T-cell (primary cell): ENCODE measurements around the gene ADARB2. TPM values are rescaled to one million over a fixed set of nuclear protein-coding genes. Genes with fewer than 3 reads are reported as not detected.
"Not testable (repeated sequence)": the region's sequence is repeated elsewhere in the genome, so short reads cannot be mapped to it uniquely, and the experiment has no call there.

ENCODE experiments used
- ATAC-seq, 4 experiments: fragments of 200-7000 bp in 3 of 4; fragments of 150-1000 bp in 1 of 4; cut with Tn5 transposase; replicated peaks in 1 of 4; 1 replicate in 3 of 4; 2 replicates in 1 of 4; pipeline ENCODE4 v1.10.0; 2021; ENCODE audit warnings: moderate library complexity in 3 of 4, mild to moderate bottlenecking in 2 of 4, moderate number of reproducible peaks in 1 of 4
- CTCF ChIA-PET, 2 donors: fragments of 300-600 bp; sonication (Branson Sonifier 250); formaldehyde crosslinking; loops; one replicate each; lab custom pipeline; 2022; ENCODE audit warnings: antibody characterized with exemption in 2 of 2; lab: Charles Lee
- POLR2A ChIA-PET, 2 donors: fragments of 300-600 bp; sonication (Branson Sonifier 250); formaldehyde crosslinking; loops; one replicate each; lab custom pipeline; 2022; ENCODE audit warnings: antibody characterized with exemption in 2 of 2; lab: Charles Lee
- DNase-seq, 35 experiments: peaks; one replicate each; pipeline versions ENCODE4 v3.0.0 to v3.0.0-alpha.2; 2013 to 2023
- H3K27ac ChIP-seq: one replicate; pipeline ENCODE4 v1.5.1; 2013; ENCODE audit warnings: low read length
- H3K27me3 ChIP-seq, 2 experiments: replicated peaks in 1 of 2; 1 replicate in 1 of 2; 2 replicates in 1 of 2; pipeline versions ENCODE4 v1.6.1 to v1.7.0; 2013; ENCODE audit warnings: low read length in 1 of 2, mixed read lengths in 1 of 2; ENCODE audit not compliant: control insufficient read depth in 2 of 2, insufficient read depth in 2 of 2; ENCODE audit errors: extremely low read depth in 1 of 2
- H3K36me3 ChIP-seq, 2 donors: 1 replicate in 1 of 2; 2 replicates in 1 of 2; pipeline versions ENCODE4 v1.6.1 to v1.7.0; 2013; ENCODE audit warnings: low read length in 1 of 2; ENCODE audit not compliant: control insufficient read depth in 2 of 2, insufficient read depth in 1 of 2; ENCODE audit errors: extremely low read depth in 1 of 2
- H3K4me1 ChIP-seq, 2 experiments: 1 replicate in 1 of 2; 2 replicates in 1 of 2; pipeline versions ENCODE4 v1.6.1 to v1.7.0; 2013; ENCODE audit warnings: low read length in 2 of 2, mixed read lengths in 1 of 2; ENCODE audit not compliant: insufficient read depth in 2 of 2, control insufficient read depth in 1 of 2; ENCODE audit errors: extremely low read depth in 1 of 2
- H3K4me3 ChIP-seq, 2 donors: 1 replicate in 1 of 2; 2 replicates in 1 of 2; pipeline versions ENCODE4 v1.5.1 to v1.7.0; 2013; ENCODE audit warnings: mild to moderate bottlenecking in 2 of 2, low read length in 1 of 2, moderate library complexity in 1 of 2; ENCODE audit not compliant: control insufficient read depth in 1 of 2; ENCODE audit errors: extremely low read depth in 1 of 2
- H3K9me3 ChIP-seq: 2 replicates; pipeline ENCODE4 v1.7.0; 2013
- H3K27ac Mint-ChIP-seq, 2 donors: one replicate each; pipeline ENCODE4 v1.8.0; 2020 to 2021; ENCODE audit warnings: mild to moderate bottlenecking in 2 of 2, mixed read lengths in 2 of 2
- H3K27me3 Mint-ChIP-seq, 2 donors: one replicate each; pipeline ENCODE4 v1.8.0; 2021 to 2022; ENCODE audit warnings: mixed read lengths in 2 of 2
- H3K36me3 Mint-ChIP-seq: one replicate; pipeline ENCODE4 v1.8.0; 2021; ENCODE audit warnings: mixed read lengths
- H3K4me1 Mint-ChIP-seq, 3 donors: one replicate each; pipeline ENCODE4 v1.8.0; 2020 to 2022; ENCODE audit warnings: mixed read lengths in 3 of 3, mild to moderate bottlenecking in 1 of 3
- H3K4me3 Mint-ChIP-seq, 3 donors: one replicate each; pipeline ENCODE4 v1.8.0; 2020 to 2022; ENCODE audit warnings: mild to moderate bottlenecking in 3 of 3, mixed read lengths in 3 of 3, moderate library complexity in 3 of 3
- H3K9me3 Mint-ChIP-seq, 3 donors: one replicate each; pipeline ENCODE4 v1.8.0; 2020 to 2022; ENCODE audit warnings: mixed read lengths in 3 of 3
- WGBS: methylation state at CpG from one replicate; pipeline ENCODE4 v1.1.5; 2013; ENCODE audit warnings: missing lambda C conversion rate; ENCODE audit not compliant: insufficient coverage; 5-methylcytosine and 5-hydroxymethylcytosine counted together
- total RNA-seq, 35 experiments: library from RNA in 6 of 35; stranded (reverse) in 6 of 35; fragments of 120-200 nt in 1 of 35; gene quantifications; one replicate each; pipeline versions ENCODE4 v1.2.1 to v1.2.4 and lab custom pipeline; 2013 to 2026

ADARB2 gene
- total RNA-seq, 5 donors from 2014 or later (not counting 1 experiment from before 2014, with no cell fraction given), result 0.07 to 4.0 (median 0.41) TPM

DNA sequence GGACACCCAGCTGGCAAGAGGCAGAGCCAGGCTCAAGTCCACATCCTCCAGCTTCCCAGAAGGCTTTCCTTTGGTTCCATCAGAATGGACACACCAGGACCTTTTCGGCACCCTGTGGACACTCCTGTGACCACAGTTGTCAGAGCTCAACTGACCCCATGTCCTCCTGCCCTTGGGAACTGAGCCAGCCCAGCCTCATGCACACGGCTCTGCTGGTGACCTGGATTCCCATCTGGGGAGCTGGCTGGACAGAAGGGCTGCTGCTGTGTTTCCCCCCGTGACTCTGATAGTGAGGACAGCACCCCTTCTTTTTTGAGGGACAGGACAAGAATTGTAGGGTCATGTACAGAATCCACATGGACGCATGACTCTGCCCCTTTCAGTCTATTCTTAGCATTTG, 392.0 kb downstream of the ADARB2 start:
- H3K4me3 ChIP-seq, result no peak overlapping the region
- H3K4me1 ChIP-seq, result no peaks in the 10 kb centered on the region
- peaks cover 0 to 17% of the 10 kb centered on the region in 2 experiments for H3K27me3 ChIP-seq
- peaks cover 3 to 5% of the 10 kb centered on the region in 2 donors for H3K27me3 Mint-ChIP-seq
- no peaks in the 10 kb centered on the region for H3K36me3 Mint-ChIP-seq
- no peak overlapping the region for H3K4me3 Mint-ChIP-seq
- H3K4me1 Mint-ChIP-seq, result no peaks in the 10 kb centered on the region
- ATAC-seq (no peak), DNase-seq (no peak)
- POLR2A ChIA-PET, result no interaction called here
- 86% methylated on average over 3 of the region's 4 CpGs for WGBS
- no peaks in the 10 kb centered on the region for H3K36me3 ChIP-seq
- H3K27ac Mint-ChIP-seq, result no peak overlapping the region
- H3K9me3 Mint-ChIP-seq, result no peaks in the 10 kb centered on the region
- no peaks in the 10 kb centered on the region for H3K9me3 ChIP-seq
- H3K27ac ChIP-seq, result no peak overlapping the region
- CTCF ChIA-PET, result no interaction called here

DNA sequence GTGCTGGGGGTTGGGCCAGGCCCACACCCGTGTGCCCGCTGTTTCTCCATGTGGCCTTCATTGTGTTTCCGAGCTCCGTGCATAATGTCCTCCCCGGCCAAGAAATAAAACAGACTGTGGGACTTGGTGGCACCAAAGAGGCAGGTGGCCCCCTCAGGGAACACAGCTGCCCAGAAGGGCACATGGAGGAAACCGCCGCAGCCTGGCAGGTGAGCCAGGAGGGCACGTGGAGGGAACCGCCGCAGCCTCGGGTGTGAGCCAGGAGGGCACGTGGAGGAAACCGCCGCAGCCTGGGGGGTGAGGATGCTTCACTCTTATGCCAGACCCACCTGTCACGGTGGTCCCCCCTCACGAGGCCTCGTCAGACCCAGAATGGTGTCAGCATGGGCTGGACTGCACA, 392.5 kb downstream of the ADARB2 start:
- no peaks in the 10 kb centered on the region for H3K36me3 ChIP-seq
- no peak overlapping the region for H3K4me3 ChIP-seq
- H3K27ac ChIP-seq, result no peak overlapping the region
- no peak overlapping the region for H3K4me3 Mint-ChIP-seq
- no peaks in the 10 kb centered on the region for H3K4me1 Mint-ChIP-seq
- no peaks in the 10 kb centered on the region for H3K9me3 Mint-ChIP-seq
- DNase-seq (no peak), ATAC-seq (peak in 1 of 4 experiments; percentile 13)
- ChIA-PET POLR2A (no interaction called here), CTCF (no interaction called here)
- H3K27ac Mint-ChIP-seq, result no peak overlapping the region
- no peaks in the 10 kb centered on the region for H3K9me3 ChIP-seq
- peaks cover 3 to 5% of the 10 kb centered on the region in 2 donors for H3K27me3 Mint-ChIP-seq
- WGBS, result 85% methylated on average over 13 of the region's 17 CpGs
- peaks cover 0 to 17% of the 10 kb centered on the region in 2 experiments for H3K27me3 ChIP-seq
- H3K4me1 ChIP-seq, result no peaks in the 10 kb centered on the region
- no peaks in the 10 kb centered on the region for H3K36me3 Mint-ChIP-seq

DNA sequence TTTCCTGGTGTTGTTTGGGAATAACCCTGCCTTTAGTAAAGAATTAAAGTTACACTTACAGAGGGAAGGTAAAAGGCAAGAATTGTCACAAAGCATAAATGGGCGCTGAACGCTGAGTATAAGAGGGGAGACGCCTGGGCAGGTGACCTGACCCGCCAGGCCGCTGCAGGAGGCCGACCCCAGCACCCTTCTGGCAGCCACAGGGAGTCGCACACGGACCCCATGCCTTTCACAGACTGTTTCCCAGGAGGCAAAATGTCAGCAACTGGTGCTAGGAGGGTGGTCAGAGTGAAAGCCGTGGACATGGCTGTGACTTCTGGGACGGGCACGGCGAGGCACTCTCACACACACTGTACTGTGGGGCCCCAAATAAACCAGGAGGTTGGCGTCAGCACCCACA, 392.9 kb downstream of the ADARB2 start:
- ChIA-PET CTCF (no interaction called here), POLR2A (no interaction called here)
- H3K9me3 ChIP-seq, result no peaks in the 10 kb centered on the region
- DNase-seq (no peak), ATAC-seq (no peak)
- 92% methylated on average over 5 of the region's 13 CpGs for WGBS
- Mint-ChIP-seq H3K27me3 (peaks cover 3 to 5% of the 10 kb centered on the region in 2 donors), H3K36me3 (no peaks in the 10 kb centered on the region), H3K4me3 (no peak overlapping the region), H3K9me3 (no peaks in the 10 kb centered on the region), H3K4me1 (no peaks in the 10 kb centered on the region), H3K27ac (no peak overlapping the region)
- H3K36me3 ChIP-seq, result no peaks in the 10 kb centered on the region
- H3K4me1 ChIP-seq, result no peaks in the 10 kb centered on the region
- peaks cover 0 to 17% of the 10 kb centered on the region in 2 experiments for H3K27me3 ChIP-seq
- no peak overlapping the region for H3K4me3 ChIP-seq
- H3K27ac ChIP-seq, result no peak overlapping the region

DNA sequence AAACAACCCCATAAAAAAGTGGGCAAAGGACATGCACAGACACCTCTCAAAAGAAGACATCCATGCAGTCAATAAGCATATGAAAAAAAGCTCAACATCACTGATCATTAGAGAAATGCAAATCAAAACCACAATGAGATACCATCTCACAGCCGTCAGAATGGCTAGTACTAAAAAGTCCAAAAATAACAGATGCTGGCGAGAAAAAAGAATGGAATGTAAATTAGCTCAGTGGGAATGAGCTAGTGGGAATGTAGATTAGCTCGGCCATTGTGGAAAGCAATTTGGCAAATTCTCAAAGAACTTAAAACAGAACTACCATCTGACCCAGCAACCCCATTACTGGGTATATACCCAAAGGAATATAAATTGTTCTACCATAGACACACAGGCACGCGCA, 394.1 kb downstream of the ADARB2 start:
- Mint-ChIP-seq H3K27me3 (peaks cover 3 to 5% of the 10 kb centered on the region in 2 donors), H3K4me1 (no peaks in the 10 kb centered on the region), H3K36me3 (no peaks in the 10 kb centered on the region), H3K4me3 (no peak overlapping the region), H3K27ac (no peak overlapping the region), H3K9me3 (no peaks in the 10 kb centered on the region)
- 60% methylated on average over 1 of the region's 5 CpGs for WGBS
- ChIA-PET POLR2A (no interaction called here), CTCF (no interaction called here)
- Histone ChIP-seq H3K9me3 (no peaks in the 10 kb centered on the region), H3K27ac (no peak overlapping the region), H3K4me3 (no peak overlapping the region), H3K4me1 (no peaks in the 10 kb centered on the region), H3K36me3 (no peaks in the 10 kb centered on the region), H3K27me3 (peaks cover 0 to 20% of the 10 kb centered on the region in 2 experiments)
- ATAC-seq (no peak), DNase-seq (no peak)

DNA sequence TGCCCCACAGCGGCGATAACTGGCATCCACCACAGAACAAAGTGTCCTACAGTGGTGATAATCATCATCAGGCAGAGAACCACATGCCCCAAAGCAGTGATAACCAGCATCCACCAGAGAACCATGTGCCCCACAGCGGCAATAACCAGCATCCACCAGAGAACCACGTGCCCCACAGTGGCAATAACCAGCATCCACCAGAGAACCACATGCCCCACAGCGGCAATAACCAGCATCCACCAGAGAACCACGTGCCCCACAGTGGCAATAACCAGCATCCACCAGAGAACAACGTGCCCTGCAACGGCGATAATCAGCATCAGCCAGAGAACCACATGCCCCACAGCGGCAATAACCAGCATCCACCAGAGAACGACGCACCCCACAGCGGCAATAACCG, 396.3 kb downstream of the ADARB2 start:
- ATAC-seq, H3K9me3 ChIP-seq, DNase-seq, H3K36me3 ChIP-seq, POLR2A ChIA-PET, H3K27me3 Mint-ChIP-seq, H3K27ac Mint-ChIP-seq, CTCF ChIA-PET, H3K36me3 Mint-ChIP-seq, H3K4me1 Mint-ChIP-seq, H3K27ac ChIP-seq, H3K4me3 ChIP-seq, H3K9me3 Mint-ChIP-seq, H3K4me1 ChIP-seq, H3K4me3 Mint-ChIP-seq: not testable (repeated sequence)
- H3K27me3 ChIP-seq, result peaks cover 0 to 12% of the 10 kb centered on the region in 2 experiments
- WGBS, result 93% methylated on average over 8 of the region's 14 CpGs

DNA sequence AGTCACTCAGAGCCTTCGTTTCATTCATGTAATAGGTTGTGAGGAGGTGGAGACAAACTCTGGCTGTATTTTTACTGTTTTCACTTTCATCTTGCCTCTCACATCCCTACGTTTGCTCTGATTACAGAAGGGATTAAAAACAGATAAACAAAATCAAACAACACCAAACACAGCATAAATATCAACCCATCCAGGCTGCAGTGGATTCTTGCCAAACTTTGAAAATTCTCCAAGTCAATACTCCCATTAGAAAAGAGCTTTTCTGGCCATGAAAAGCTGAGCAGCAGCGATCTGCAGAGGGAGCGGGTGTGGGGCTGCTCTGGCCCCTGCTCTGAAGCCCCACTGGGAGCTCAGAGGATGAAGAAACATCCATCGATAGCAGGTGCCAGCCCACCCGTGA, 397.9 kb downstream of the ADARB2 start:
- Mint-ChIP-seq H3K4me1 (no peaks in the 10 kb centered on the region), H3K27ac (no peak overlapping the region), H3K9me3 (no peaks in the 10 kb centered on the region), H3K36me3 (no peaks in the 10 kb centered on the region), H3K27me3 (peaks cover 12% of the 10 kb centered on the region in 2 donors), H3K4me3 (no peak overlapping the region)
- Histone ChIP-seq H3K4me3 (no peak overlapping the region), H3K27ac (no peak overlapping the region), H3K9me3 (no peaks in the 10 kb centered on the region), H3K36me3 (no peaks in the 10 kb centered on the region), H3K4me1 (no peaks in the 10 kb centered on the region), H3K27me3 (peaks cover 0 to 3% of the 10 kb centered on the region in 2 experiments)
- ATAC-seq, result no peak
- ChIA-PET POLR2A (no interaction called here), CTCF (no interaction called here)
- WGBS, result 82% methylated on average over 4 of the region's 6 CpGs
- DNase-seq, result no peak

DNA sequence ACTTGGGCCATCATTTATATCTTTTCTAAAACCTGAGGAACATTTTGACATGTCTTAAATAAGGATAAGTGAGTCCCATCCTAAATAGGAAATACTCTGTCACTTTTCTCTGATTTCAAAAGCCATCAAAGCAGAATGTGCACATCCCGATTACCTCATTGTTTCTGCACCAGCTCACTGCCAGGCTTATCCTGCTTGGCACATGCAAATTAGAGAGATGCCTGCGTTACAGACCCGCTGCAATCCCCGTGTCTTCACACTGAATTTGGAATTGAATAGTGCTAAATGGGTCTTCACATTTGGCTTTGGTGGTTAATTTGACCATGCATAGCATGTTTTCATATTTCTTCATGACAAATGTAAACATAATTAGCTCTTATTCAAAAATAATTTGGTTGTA, 401.7 kb downstream of the ADARB2 start:
- no peaks in the 10 kb centered on the region for H3K36me3 ChIP-seq
- ChIA-PET POLR2A (no interaction called here), CTCF (no interaction called here)
- Mint-ChIP-seq H3K27me3 (peaks cover 14 to 16% of the 10 kb centered on the region in 2 donors), H3K9me3 (no peaks in the 10 kb centered on the region), H3K27ac (no peak overlapping the region), H3K36me3 (no peaks in the 10 kb centered on the region), H3K4me3 (no peak overlapping the region), H3K4me1 (no peaks in the 10 kb centered on the region)
- ATAC-seq, result no peak
- H3K4me3 ChIP-seq, result no peak overlapping the region
- no CpG with 5 or more reads among the region's 4 CpGs for WGBS
- peaks cover 0 to 6% of the 10 kb centered on the region in 2 experiments for H3K27me3 ChIP-seq
- H3K4me1 ChIP-seq, result no peaks in the 10 kb centered on the region
- H3K27ac ChIP-seq, result no peak overlapping the region
- no peaks in the 10 kb centered on the region for H3K9me3 ChIP-seq
- DNase-seq, result no peak
